Trophoblast cell (in vitro differentiated cells and primary cell): Measurements from ENCODE around the gene ORMDL1.

Source experiments
- DNase-seq, 2 donors: peaks; one replicate each; pipeline ENCODE4 v3.0.0-alpha.2; 2016
- H2AFZ ChIP-seq: 2 replicates; pipeline ENCODE4 v1.6.1; 2013; ENCODE audit warnings: low read length, moderate library complexity, mild to moderate bottlenecking; ENCODE audit not compliant: insufficient read depth, poor library complexity
- H2AK5ac ChIP-seq: 2 replicates; pipeline ENCODE4 v1.6.1; 2013; ENCODE audit warnings: mild to moderate bottlenecking, low read length
- H2BK120ac ChIP-seq: 2 replicates; pipeline ENCODE4 v1.6.1; 2013; ENCODE audit warnings: low read length, mild to moderate bottlenecking, moderate library complexity; ENCODE audit not compliant: insufficient read depth, poor library complexity
- H2BK12ac ChIP-seq: 2 replicates; pipeline ENCODE4 v1.6.1; 2013; ENCODE audit warnings: mild to moderate bottlenecking, low read length, moderate library complexity
- H2BK5ac ChIP-seq: 2 replicates; pipeline ENCODE4 v1.6.1; 2013; ENCODE audit warnings: low read length, low read depth, moderate library complexity, mild to moderate bottlenecking; ENCODE audit not compliant: poor library complexity
- H3K14ac ChIP-seq: 2 replicates; pipeline ENCODE4 v1.6.1; 2013; ENCODE audit warnings: mild to moderate bottlenecking, low read length
- H3K18ac ChIP-seq: 2 replicates; pipeline ENCODE4 v1.6.1; 2013; ENCODE audit warnings: mild to moderate bottlenecking, low read length
- H3K23ac ChIP-seq: 2 replicates; pipeline ENCODE4 v1.6.1; 2013; ENCODE audit warnings: low read length
- H3K27ac ChIP-seq: 2 replicates; pipeline ENCODE4 v1.5.1; 2013; ENCODE audit warnings: low read depth, mild to moderate bottlenecking, inconsistent platforms, low read length, moderate library complexity
- H3K27me3 ChIP-seq: 2 replicates; pipeline ENCODE4 v1.6.1; 2013; ENCODE audit warnings: inconsistent platforms, mild to moderate bottlenecking, low read length, moderate library complexity; ENCODE audit not compliant: insufficient read depth
- H3K36me3 ChIP-seq, 2 experiments: 1 replicate in 1 of 2; 2 replicates in 1 of 2; pipeline ENCODE4 v1.6.1; 2013; ENCODE audit warnings: low read length in 2 of 2, mild to moderate bottlenecking in 2 of 2, moderate library complexity in 1 of 2; ENCODE audit not compliant: insufficient read depth in 2 of 2, control insufficient read depth in 1 of 2
- H3K4ac ChIP-seq: 2 replicates; pipeline ENCODE4 v1.6.1; 2013; ENCODE audit warnings: low read depth, mild to moderate bottlenecking, low read length, moderate library complexity
- H3K4me1 ChIP-seq, 2 experiments: 1 replicate in 1 of 2; 2 replicates in 1 of 2; pipeline ENCODE4 v1.6.1; 2013; ENCODE audit warnings: low read length in 2 of 2, mild to moderate bottlenecking in 2 of 2, moderate library complexity in 1 of 2; ENCODE audit not compliant: insufficient read depth in 2 of 2, control insufficient read depth in 1 of 2
- H3K4me2 ChIP-seq: 2 replicates; pipeline ENCODE4 v1.6.1; 2013; ENCODE audit warnings: inconsistent platforms, mild to moderate bottlenecking, low read length, moderate library complexity
- H3K4me3 ChIP-seq: 2 replicates; pipeline ENCODE4 v1.5.1; 2013; ENCODE audit warnings: mild to moderate bottlenecking, low read depth, low read length, inconsistent platforms
- H3K79me1 ChIP-seq: one replicate; pipeline ENCODE4 v1.6.1; 2013; ENCODE audit warnings: low read length
- H3K79me2 ChIP-seq: 2 replicates; pipeline ENCODE4 v1.6.1; 2013; ENCODE audit warnings: low read length, mild to moderate bottlenecking; ENCODE audit not compliant: control insufficient read depth, insufficient read depth, poor library complexity
- H3K9ac ChIP-seq: 2 replicates; pipeline ENCODE4 v1.6.1; 2013; ENCODE audit warnings: mild to moderate bottlenecking, low read length
- H3K9me3 ChIP-seq: 2 replicates; pipeline ENCODE4 v1.6.1; 2013; ENCODE audit warnings: low read depth, mild to moderate bottlenecking, control low read depth, inconsistent platforms, low read length; ENCODE audit not compliant: insufficient read depth
- H4K12ac ChIP-seq: 2 replicates; pipeline ENCODE4 v1.6.1; 2013; ENCODE audit warnings: low read depth, mild to moderate bottlenecking, low read length, moderate library complexity
- H4K8ac ChIP-seq: 2 replicates; pipeline ENCODE4 v1.6.1; 2013; ENCODE audit warnings: low read depth, mild to moderate bottlenecking, low read length, moderate library complexity
- H4K91ac ChIP-seq: one replicate; pipeline ENCODE4 v1.6.1; 2013; ENCODE audit warnings: low read depth, mild to moderate bottlenecking, low read length, moderate library complexity
- WGBS: extraction: QIAGEN DNeasy Blood & Tissue Kit; methylation state at CpG from one replicate; pipeline ENCODE4 v1.1.7; 2013; ENCODE audit warnings: missing lambda C conversion rate; ENCODE audit not compliant: insufficient read length, insufficient coverage; ENCODE audit errors: extremely low coverage; 5-methylcytosine and 5-hydroxymethylcytosine counted together

Gene ORMDL1

DNA sequence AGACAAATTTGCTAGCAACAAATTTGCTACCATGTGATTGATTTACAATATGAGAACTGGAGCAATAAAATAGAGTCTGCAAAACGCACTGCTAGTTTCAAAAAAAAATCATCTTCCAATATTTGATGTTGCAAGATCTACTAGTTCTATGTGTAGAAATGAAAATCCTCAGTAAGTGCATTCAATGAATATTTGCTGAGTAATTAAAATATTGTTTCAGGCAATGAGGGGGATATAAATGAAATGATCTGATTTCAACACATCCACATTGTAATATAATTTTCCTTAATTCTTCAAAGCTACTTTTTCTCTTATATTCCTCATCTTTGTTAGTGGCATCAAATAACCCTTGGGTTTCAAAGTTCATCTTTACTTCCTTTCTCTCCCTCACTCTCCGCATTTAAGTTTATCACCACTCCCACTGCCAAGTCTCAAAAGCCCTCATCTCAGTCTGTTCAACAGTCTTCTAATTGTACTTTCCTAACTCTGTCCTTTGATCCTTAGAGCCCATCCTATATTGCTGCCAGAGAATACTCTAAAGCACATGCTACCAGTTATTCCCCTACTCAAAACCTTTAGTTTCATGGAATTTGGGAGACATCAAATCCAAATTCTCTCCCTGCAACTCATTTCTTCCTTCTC, 27.7 kb downstream of the ORMDL1 start:
- Histone ChIP-seq H2AK5ac (no peak overlapping the region), H3K9me3 (no peaks in the 10 kb centered on the region), H3K23ac (no peak overlapping the region), H2AFZ (no peak overlapping the region), H3K4me1 (no peaks in the 10 kb centered on the region), H4K8ac (no peak overlapping the region), H3K4ac (no peak overlapping the region), H3K27me3 (no peaks in the 10 kb centered on the region), H3K79me2 (no peaks in the 10 kb centered on the region), H3K79me1 (no peaks in the 10 kb centered on the region), H3K4me2 (no peak overlapping the region), H2BK5ac (no peak overlapping the region), H2BK120ac (no peak overlapping the region), H3K4me3 (no peak overlapping the region), H2BK12ac (no peak overlapping the region), H3K14ac (no peak overlapping the region), H4K91ac (no peak overlapping the region), H3K9ac (no peak overlapping the region), H3K36me3 (no peaks in the 10 kb centered on the region), H3K27ac (no peak overlapping the region), H4K12ac (no peak overlapping the region), H3K18ac (no peak overlapping the region)
- no peak for DNase-seq
- WGBS = no CpG with 5 or more reads among the region's 2 CpGs

DNA sequence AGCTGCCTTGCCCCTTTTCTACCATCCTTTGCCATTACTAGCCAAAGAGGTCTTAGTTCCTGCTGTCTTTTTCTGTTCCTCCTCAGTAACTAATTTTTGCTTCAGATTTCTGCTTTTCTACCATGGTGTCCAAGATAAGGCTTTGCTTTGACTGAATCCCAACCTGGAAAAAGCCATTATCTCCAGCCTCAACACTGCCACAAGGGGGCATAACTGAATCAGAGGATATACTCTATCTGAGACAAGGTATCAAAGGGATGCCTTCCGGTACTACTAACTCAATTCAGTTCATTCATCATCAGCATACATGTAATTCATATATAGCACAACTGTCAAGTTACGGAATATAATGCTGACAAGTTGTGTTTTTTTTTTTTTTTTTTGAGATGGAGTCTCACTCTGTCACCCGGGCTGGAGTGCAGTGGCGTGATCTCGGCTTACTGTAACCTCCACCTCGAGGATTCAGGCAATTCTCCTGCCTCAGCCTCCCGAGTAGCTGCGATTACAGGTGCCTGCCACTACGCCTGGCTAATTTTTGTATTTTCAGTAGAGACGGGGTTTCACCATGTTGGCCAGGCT, 33.0 kb downstream of the ORMDL1 start:
- DNase-seq = peak; percentile 71 to 87
- Histone ChIP-seq H3K4ac (no peak overlapping the region), H2AFZ (no peak overlapping the region), H3K9ac (no peak overlapping the region), H3K9me3 (no peaks in the 10 kb centered on the region), H2BK120ac (no peak overlapping the region), H3K23ac (no peak overlapping the region), H3K27me3 (no peaks in the 10 kb centered on the region), H3K79me2 (no peaks in the 10 kb centered on the region), H2BK5ac (no peak overlapping the region), H3K27ac (no peak overlapping the region), H3K18ac (no peak overlapping the region), H3K4me1 (no peaks in the 10 kb centered on the region), H3K4me3 (no peak overlapping the region), H3K4me2 (no peak overlapping the region), H3K79me1 (no peaks in the 10 kb centered on the region), H2AK5ac (no peak overlapping the region), H3K14ac (no peak overlapping the region), H2BK12ac (no peak overlapping the region), H4K8ac (no peak overlapping the region), H4K91ac (no peak overlapping the region), H3K36me3 (peaks cover 3 to 6% of the 10 kb centered on the region in 2 experiments), H4K12ac (no peak overlapping the region)
- no CpG with 5 or more reads among the region's 10 CpGs for WGBS

DNA sequence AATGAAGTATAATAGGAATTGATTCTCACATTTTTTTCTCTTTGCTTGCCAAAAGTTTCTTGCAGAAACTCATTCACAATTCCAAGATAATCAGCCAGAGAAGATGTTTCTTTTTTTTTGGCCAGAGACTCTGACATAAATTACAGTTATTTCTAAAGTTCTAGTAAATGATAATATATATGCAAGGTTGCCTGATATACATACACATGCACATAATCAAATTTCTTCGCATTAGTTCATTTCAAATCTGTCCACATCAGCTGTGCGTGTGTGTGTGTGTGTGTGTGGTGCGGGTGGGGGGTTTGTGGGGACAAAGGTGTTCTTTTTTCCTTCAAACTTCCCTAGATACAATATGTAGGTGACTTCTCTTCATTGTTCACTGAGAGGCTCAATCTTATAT, 54.7 kb downstream of the ORMDL1 start:
- Histone ChIP-seq H3K9ac (no peak overlapping the region), H4K12ac (no peak overlapping the region), H3K18ac (no peak overlapping the region), H3K79me2 (no peaks in the 10 kb centered on the region), H3K9me3 (no peaks in the 10 kb centered on the region), H4K91ac (no peak overlapping the region), H2AFZ (no peak overlapping the region), H2BK12ac (no peak overlapping the region), H3K4me1 (no peaks in the 10 kb centered on the region), H3K27ac (no peak overlapping the region), H4K8ac (no peak overlapping the region), H3K4me3 (no peak overlapping the region), H3K79me1 (no peaks in the 10 kb centered on the region), H3K36me3 (peaks cover 0 to 1% of the 10 kb centered on the region in 2 experiments), H3K27me3 (no peaks in the 10 kb centered on the region), H2BK5ac (no peak overlapping the region), H2AK5ac (no peak overlapping the region), H3K23ac (no peak overlapping the region), H2BK120ac (no peak overlapping the region), H3K4me2 (no peak overlapping the region), H3K14ac (no peak overlapping the region), H3K4ac (no peak overlapping the region)
- no CpG with 5 or more reads among the region's 3 CpGs for WGBS
- DNase-seq = no peak

DNA sequence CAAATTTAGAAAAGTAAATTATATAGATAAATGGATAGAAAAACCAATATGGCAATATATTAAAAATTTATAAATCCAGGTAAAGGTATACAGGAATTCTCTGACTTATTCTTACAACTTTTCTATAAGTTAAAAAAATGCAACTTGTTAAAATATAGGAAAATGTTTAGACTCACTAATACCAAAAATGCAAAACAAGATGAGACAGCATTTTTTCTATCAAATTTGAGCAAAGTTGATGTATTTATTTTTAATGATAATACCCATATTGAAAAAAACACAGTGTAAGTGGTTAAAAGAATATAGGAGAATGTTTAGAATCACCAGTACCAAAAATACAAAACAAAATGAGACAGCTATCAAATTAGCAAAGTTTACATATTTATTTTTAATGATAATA, 57.3 kb downstream of the ORMDL1 start:
- H3K9ac ChIP-seq = no peak overlapping the region
- H3K27me3 ChIP-seq = no peaks in the 10 kb centered on the region
- no peak overlapping the region for H4K91ac ChIP-seq
- H3K36me3 ChIP-seq = peaks cover 0 to 1% of the 10 kb centered on the region in 2 experiments
- no peak overlapping the region for H2AFZ ChIP-seq
- no peak overlapping the region for H3K4me2 ChIP-seq
- H3K23ac ChIP-seq = no peak overlapping the region
- H3K27ac ChIP-seq = no peak overlapping the region
- H2BK12ac ChIP-seq = no peak overlapping the region
- no peak overlapping the region for H3K18ac ChIP-seq
- H3K79me2 ChIP-seq = no peaks in the 10 kb centered on the region
- H4K12ac ChIP-seq = no peak overlapping the region
- no peaks in the 10 kb centered on the region for H3K4me1 ChIP-seq
- no peaks in the 10 kb centered on the region for H3K79me1 ChIP-seq
- no peak overlapping the region for H2BK120ac ChIP-seq
- H2AK5ac ChIP-seq = no peak overlapping the region
- no peak overlapping the region for H4K8ac ChIP-seq
- H3K4ac ChIP-seq = no peak overlapping the region
- no peaks in the 10 kb centered on the region for H3K9me3 ChIP-seq
- no peak for DNase-seq
- no peak overlapping the region for H3K4me3 ChIP-seq
- no peak overlapping the region for H2BK5ac ChIP-seq
- no peak overlapping the region for H3K14ac ChIP-seq
